A549 (cell line): Measurements from ENCODE around the gene MOBP. TPM values are rescaled to one million over a fixed set of nuclear protein-coding genes. Genes with fewer than 3 reads are reported as not detected.

ENCODE experiments used
- ATAC-seq, 2 experiments: fragments of 200-7000 bp in 1 of 2; fragments of >200 bp in 1 of 2; cut with Nextera tagmentation in 1 of 2; cut with Tn5 transposase in 1 of 2; 3 replicates each; pipeline versions ENCODE4 v1.8.0 to v1.9.1; 2018 to 2020; ENCODE audit warnings: mild to moderate bottlenecking in 1 of 2, moderate library complexity in 1 of 2
- CTCF ChIA-PET: fragments of 300-600 bp; sonication (Branson Sonifier 250); formaldehyde crosslinking; extraction: SDS; loops from one replicate; lab custom pipeline; 2021; ENCODE audit warnings: antibody characterized with exemption, inconsistent platforms; lab: Yijun Ruan, JAX
- POLR2A ChIA-PET: fragments of 350-600 bp; formaldehyde crosslinking; extraction: SDS; loops from one replicate; lab custom pipeline; 2021; ENCODE audit warnings: antibody characterized with exemption, inconsistent platforms; lab: Yijun Ruan, JAX
- DNase-seq, 2 experiments: peaks; one replicate each; pipeline versions ENCODE4 v3.0.0 to v3.0.0-alpha.2; 2011 to 2016; ENCODE audit warnings: low read depth in 1 of 2, low spot score in 1 of 2
- FAIRE-seq: peaks from 2 replicates; lab custom pipeline; 2011; peaks lifted over from hg19 to GRCh38; lab: Jason Lieb, UNC
- H3K27ac ChIP-seq, 2 experiments: fragments of >200 bp; sonication (Bioruptor Twin); formaldehyde crosslinking; 3 replicates each; pipeline ENCODE4 v1.5.1; 2016 to 2017
- H3K4me1 ChIP-seq: fragments of >200 bp; sonication (Bioruptor Twin); formaldehyde crosslinking; 3 replicates; pipeline ENCODE4 v1.6.1; 2016
- H3K4me2 ChIP-seq: fragments of >200 bp; sonication (Bioruptor Twin); formaldehyde crosslinking; 3 replicates; pipeline ENCODE4 v1.6.1; 2016
- H3K4me3 ChIP-seq: fragments of >200 bp; sonication (Bioruptor Twin); formaldehyde crosslinking; 3 replicates; pipeline ENCODE4 v1.5.1; 2016
- H3K9me3 ChIP-seq: fragments of >200 bp; sonication (Bioruptor Twin); formaldehyde crosslinking; 3 replicates; pipeline ENCODE4 v1.6.1; 2016
- CBX2 ChIP-seq: fragments of 200-600 bp; sonication (generic); IDR thresholded peaks from 2 replicates; pipeline ENCODE4 v1.6.1; 2016; ENCODE audit warnings: low read depth, mild to moderate bottlenecking, borderline replicate concordance
- EP300 ChIP-seq, 2 experiments: fragments of >200 bp; sonication (Bioruptor Twin); formaldehyde crosslinking; IDR thresholded peaks; 2 replicates in 1 of 2; 3 replicates in 1 of 2; pipeline ENCODE4 v1.6.1; 2016 to 2017
- FOSL2 ChIP-seq, 2 experiments: fragments of 450-650 bp in 1 of 2; fragments of >200 bp in 1 of 2; sonication (Bioruptor Twin) in 1 of 2; formaldehyde crosslinking; IDR thresholded peaks; 2 replicates each; pipeline versions ENCODE4 v1.5.0 to v1.6.1; 2016 to 2020; ENCODE audit warnings: mild to moderate bottlenecking in 1 of 2, moderate library complexity in 1 of 2
- FOXS1 ChIP-seq: fragments of 250-450 bp; sonication (Bioruptor Pico); IDR thresholded peaks from 2 replicates; pipeline ENCODE4 v1.5.0; 2020; ENCODE audit warnings: mild to moderate bottlenecking, moderate library complexity
- GATA3 ChIP-seq: IDR thresholded peaks from 2 replicates; pipeline ENCODE4 v1.6.1; 2012; ENCODE audit warnings: borderline replicate concordance
- HDAC2 ChIP-seq: fragments of 200-600 bp; sonication (generic); IDR thresholded peaks from 2 replicates; pipeline ENCODE4 v1.6.1; 2016
- HOXA7 ChIP-seq: fragments of 250-450 bp; sonication (Bioruptor Pico); IDR thresholded peaks from 2 replicates; pipeline ENCODE4 v1.5.0; 2020; ENCODE audit warnings: mild to moderate bottlenecking, moderate library complexity
- HOXB5 ChIP-seq: fragments of 250-450 bp; sonication (Bioruptor Pico); IDR thresholded peaks from 2 replicates; pipeline ENCODE4 v1.5.0; 2020; ENCODE audit warnings: mild to moderate bottlenecking, moderate library complexity
- MAZ ChIP-seq: fragments of 150-350 bp; IDR thresholded peaks from 2 replicates; pipeline ENCODE4 v1.6.1; 2014; ENCODE audit warnings: antibody characterized with exemption, low read depth, low read length, borderline replicate concordance
- NPAS2 ChIP-seq: fragments of 250-450 bp; sonication (Bioruptor Pico); IDR thresholded peaks from 2 replicates; pipeline ENCODE4 v1.8.0; 2022; ENCODE audit warnings: mild to moderate bottlenecking, moderate library complexity, borderline replicate concordance
- POLR2A ChIP-seq: IDR thresholded peaks from 2 replicates; pipeline ENCODE4 v1.6.1; 2012; ENCODE audit warnings: mild to moderate bottlenecking, low read length
- POLR2AphosphoS2 ChIP-seq: conservative IDR thresholded peaks from 2 replicates; pipeline ENCODE4 v1.6.1; 2012; ENCODE audit warnings: low read length, improper control_type of control experiment, inconsistent platforms
- ZC3H11A ChIP-seq: fragments of 450-650 bp; IDR thresholded peaks from 2 replicates; pipeline ENCODE4 v1.6.1; 2014; ENCODE audit warnings: antibody characterized with exemption, mild to moderate bottlenecking
- ZSCAN20 ChIP-seq: fragments of 250-450 bp; sonication (Bioruptor Pico); IDR thresholded peaks from 2 replicates; pipeline ENCODE4 v1.8.0; 2022; ENCODE audit warnings: mild to moderate bottlenecking, moderate library complexity
- WGBS: methylation state at CpG from one replicate; pipeline ENCODE4 v1.1.6; 2017; ENCODE audit errors: missing lambda C conversion rate; 5-methylcytosine and 5-hydroxymethylcytosine counted together
- polyA plus RNA-seq, 4 experiments: library from polyadenylated mRNA; depleted of rRNA in 3 of 4; stranded (reverse); fragments of >200 nt; fragmentation: RNase III in 1 of 4; extraction: RNeasy Plus Mini Kit Qiagen cat#74134 plus additional on column Dnase treatment in 1 of 4; gene quantifications; 2 replicates in 3 of 4; 3 replicates in 1 of 4; pipeline ENCODE4 v1.2.3, GENCODE V29; 2011 to 2017
- TF ChIP-seq, protein P1 (sequence below): IDR thresholded peaks from 2 replicates; pipeline ENCODE4 v1.6.1; 2012; ENCODE audit warnings: low read depth, borderline replicate concordance
- TF ChIP-seq, protein P2 (sequence below): fragments of 200-600 bp; sonication (generic); IDR thresholded peaks from 2 replicates; pipeline ENCODE4 v1.6.1; 2016; ENCODE audit warnings: antibody characterized with exemption, mild to moderate bottlenecking, moderate library complexity
- TF ChIP-seq, protein P3 (sequence below): IDR thresholded peaks from 2 replicates; pipeline ENCODE4 v1.6.1; 2012
- TF ChIP-seq, protein P4 (sequence below): fragments of >200 bp; sonication (Bioruptor Twin); formaldehyde crosslinking; IDR thresholded peaks from 2 replicates; pipeline ENCODE4 v1.6.1; 2016

MOBP gene
- polyA plus RNA-seq, 2 of the 4 experiments (the other 2 are of a cell fraction) = 0.10 TPM; not detected in 1

DNA sequence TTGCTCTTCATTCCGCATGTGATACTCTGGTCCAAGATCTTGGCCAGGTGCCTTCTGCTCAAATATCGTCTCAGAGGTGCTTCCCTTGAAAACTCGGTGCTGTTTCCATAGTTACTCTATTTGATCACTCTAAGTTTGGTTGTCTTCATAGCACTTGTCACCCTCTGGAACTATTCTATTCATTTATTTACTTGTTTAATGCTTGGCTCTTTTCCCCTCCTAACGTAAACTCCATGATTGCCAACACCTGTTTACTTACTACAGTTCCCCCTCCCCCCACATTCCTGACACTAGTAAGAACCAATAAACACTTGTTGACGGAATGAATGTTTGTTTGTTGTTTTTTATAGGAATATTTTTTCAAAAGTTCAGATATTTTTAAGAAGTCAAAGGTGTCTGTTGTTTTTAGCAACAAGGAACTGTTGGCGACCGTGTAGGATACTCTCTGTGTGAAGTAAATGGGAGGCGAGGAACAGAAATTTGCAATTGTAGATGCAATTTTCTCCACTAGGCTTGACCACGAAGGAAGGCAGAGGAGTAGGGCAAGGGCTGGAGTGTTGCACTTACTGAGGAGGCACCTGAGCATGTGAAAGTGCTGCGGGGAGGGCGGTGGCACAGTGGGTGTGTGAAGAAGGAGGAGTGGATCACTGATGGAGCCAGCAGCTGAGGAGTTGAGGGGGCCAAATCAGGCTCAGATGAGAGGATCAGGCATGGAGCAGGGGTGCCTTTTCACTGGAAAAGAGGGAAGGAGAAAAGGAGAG lies 48.4 kb downstream of the MOBP start:
- H3K27ac ChIP-seq = no peak overlapping the region
- DNase-seq = no peak
- CTCF ChIA-PET = interaction anchor here (2.7 kb wide), 1 partner anchor 17 kb away, joined by 18 read pairs; no protein-coding TSS in a partner anchor
- ATAC-seq = no peak
- no peak overlapping the region for H3K4me3 ChIP-seq
- POLR2A ChIA-PET = no interaction called here
- H3K4me2 ChIP-seq = no peak overlapping the region
- no peak for FAIRE-seq
- H3K4me1 ChIP-seq = no peaks in the 10 kb centered on the region
- no peaks in the 10 kb centered on the region for H3K9me3 ChIP-seq
- no peak for TF ChIP-seq NPAS2 (CRISPR knock-in tag)
- TF ChIP-seq, protein P1, sequence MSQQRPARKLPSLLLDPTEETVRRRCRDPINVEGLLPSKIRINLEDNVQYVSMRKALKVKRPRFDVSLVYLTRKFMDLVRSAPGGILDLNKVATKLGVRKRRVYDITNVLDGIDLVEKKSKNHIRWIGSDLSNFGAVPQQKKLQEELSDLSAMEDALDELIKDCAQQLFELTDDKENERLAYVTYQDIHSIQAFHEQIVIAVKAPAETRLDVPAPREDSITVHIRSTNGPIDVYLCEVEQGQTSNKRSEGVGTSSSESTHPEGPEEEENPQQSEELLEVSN = no peak
- TF ChIP-seq ZSCAN20 (CRISPR knock-in tag) = no peak
- TF ChIP-seq, protein P2, sequence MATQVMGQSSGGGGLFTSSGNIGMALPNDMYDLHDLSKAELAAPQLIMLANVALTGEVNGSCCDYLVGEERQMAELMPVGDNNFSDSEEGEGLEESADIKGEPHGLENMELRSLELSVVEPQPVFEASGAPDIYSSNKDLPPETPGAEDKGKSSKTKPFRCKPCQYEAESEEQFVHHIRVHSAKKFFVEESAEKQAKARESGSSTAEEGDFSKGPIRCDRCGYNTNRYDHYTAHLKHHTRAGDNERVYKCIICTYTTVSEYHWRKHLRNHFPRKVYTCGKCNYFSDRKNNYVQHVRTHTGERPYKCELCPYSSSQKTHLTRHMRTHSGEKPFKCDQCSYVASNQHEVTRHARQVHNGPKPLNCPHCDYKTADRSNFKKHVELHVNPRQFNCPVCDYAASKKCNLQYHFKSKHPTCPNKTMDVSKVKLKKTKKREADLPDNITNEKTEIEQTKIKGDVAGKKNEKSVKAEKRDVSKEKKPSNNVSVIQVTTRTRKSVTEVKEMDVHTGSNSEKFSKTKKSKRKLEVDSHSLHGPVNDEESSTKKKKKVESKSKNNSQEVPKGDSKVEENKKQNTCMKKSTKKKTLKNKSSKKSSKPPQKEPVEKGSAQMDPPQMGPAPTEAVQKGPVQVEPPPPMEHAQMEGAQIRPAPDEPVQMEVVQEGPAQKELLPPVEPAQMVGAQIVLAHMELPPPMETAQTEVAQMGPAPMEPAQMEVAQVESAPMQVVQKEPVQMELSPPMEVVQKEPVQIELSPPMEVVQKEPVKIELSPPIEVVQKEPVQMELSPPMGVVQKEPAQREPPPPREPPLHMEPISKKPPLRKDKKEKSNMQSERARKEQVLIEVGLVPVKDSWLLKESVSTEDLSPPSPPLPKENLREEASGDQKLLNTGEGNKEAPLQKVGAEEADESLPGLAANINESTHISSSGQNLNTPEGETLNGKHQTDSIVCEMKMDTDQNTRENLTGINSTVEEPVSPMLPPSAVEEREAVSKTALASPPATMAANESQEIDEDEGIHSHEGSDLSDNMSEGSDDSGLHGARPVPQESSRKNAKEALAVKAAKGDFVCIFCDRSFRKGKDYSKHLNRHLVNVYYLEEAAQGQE = no peak
- no peak for TF ChIP-seq FOSL2 (IDR thresholded peaks at IDR 0.05)
- TF ChIP-seq FOSL2 (CRISPR knock-in tag; IDR thresholded peaks at IDR 0.05) = no peak
- no peak for TF ChIP-seq HDAC2
- no peak for TF ChIP-seq POLR2AphosphoS2
- no peak for TF ChIP-seq EP300 (IDR thresholded peaks at IDR 0.05)
- TF ChIP-seq CBX2 = no peak
- no peak for TF ChIP-seq HOXB5 (CRISPR knock-in tag)
- TF ChIP-seq, protein P3, sequence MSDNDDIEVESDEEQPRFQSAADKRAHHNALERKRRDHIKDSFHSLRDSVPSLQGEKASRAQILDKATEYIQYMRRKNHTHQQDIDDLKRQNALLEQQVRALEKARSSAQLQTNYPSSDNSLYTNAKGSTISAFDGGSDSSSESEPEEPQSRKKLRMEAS = no peak
- TF ChIP-seq FOXS1 = no peak
- TF ChIP-seq ZC3H11A = no peak
- TF ChIP-seq GATA3 = no peak
- TF ChIP-seq, protein P4, sequence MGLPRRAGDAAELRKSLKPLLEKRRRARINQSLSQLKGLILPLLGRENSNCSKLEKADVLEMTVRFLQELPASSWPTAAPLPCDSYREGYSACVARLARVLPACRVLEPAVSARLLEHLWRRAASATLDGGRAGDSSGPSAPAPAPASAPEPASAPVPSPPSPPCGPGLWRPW = no peak
- no peak for TF ChIP-seq HOXA7 (CRISPR knock-in tag)
- TF ChIP-seq, all 56 proteins: peak for 0
- 33% methylated on average over 11 of the region's 11 CpGs for WGBS

DNA sequence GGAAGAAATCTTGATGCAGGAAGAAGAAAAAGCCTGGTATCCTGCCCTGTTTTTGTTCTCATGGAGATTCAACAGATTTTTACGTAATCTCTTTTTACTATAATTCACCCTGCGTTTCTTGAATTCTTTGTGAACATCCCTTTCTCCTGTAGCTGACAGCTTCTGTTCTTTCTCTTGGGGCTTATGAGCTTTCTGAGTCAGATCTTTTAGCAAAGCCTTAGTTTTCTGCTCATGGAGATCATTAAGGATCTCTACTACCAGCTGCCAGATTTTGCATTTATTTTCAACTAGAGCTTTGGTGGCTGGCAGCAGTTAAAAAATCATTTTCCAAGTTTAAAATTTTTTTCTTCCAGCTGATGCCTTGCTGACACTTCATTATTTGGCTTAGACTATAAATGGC lies 51.6 kb downstream of the MOBP start:
- CTCF ChIA-PET = interaction anchor here (0.6 kb wide), 2 partner anchors 13 to 46 kb away, joined by 3 to 4 read pairs; no protein-coding TSS in a partner anchor
- no peak overlapping the region for H3K4me2 ChIP-seq
- FAIRE-seq = no peak
- H3K9me3 ChIP-seq = peaks cover 11% of the 10 kb centered on the region; the same call in 2 of the 3 replicates
- H3K4me3 ChIP-seq = no peak overlapping the region
- no peak overlapping the region for H3K27ac ChIP-seq
- TF ChIP-seq HOXA7 (CRISPR knock-in tag) = no peak
- no peak for TF ChIP-seq POLR2A
- TF ChIP-seq MAZ = no peak
- ATAC-seq = no peak
- POLR2A ChIA-PET = no interaction called here
- WGBS = 35% methylated on average over 2 of the region's 2 CpGs
- H3K4me1 ChIP-seq = no peaks in the 10 kb centered on the region
- DNase-seq = no peak
